H9 (cell line): ENCODE data around the gene APOBR. TPM values are rescaled to one million over a fixed set of nuclear protein-coding genes. Genes with fewer than 3 reads are reported as not detected.

Experiments used
- DNase-seq: peaks from one replicate; pipeline ENCODE4 v3.0.0-alpha.2; 2017
- H2AFZ ChIP-seq: one replicate; pipeline ENCODE4 v1.6.1; 2013; ENCODE audit warnings: mild to moderate bottlenecking, low read length, control low read depth, moderate library complexity
- H2AK5ac ChIP-seq: 2 replicates; pipeline ENCODE4 v1.6.1; 2013; ENCODE audit warnings: low read length, control low read depth, mixed read lengths; ENCODE audit not compliant: insufficient read length
- H2BK120ac ChIP-seq: one replicate; pipeline ENCODE4 v1.6.1; 2013; ENCODE audit warnings: low read depth, mild to moderate bottlenecking, low read length, control low read depth, inconsistent platforms; ENCODE audit not compliant: poor library complexity, severe bottlenecking
- H2BK12ac ChIP-seq: 2 replicates; pipeline ENCODE4 v1.6.1; 2013; ENCODE audit warnings: low read length, control low read depth, mixed read lengths, low read depth; ENCODE audit not compliant: insufficient read length
- H2BK15ac ChIP-seq: 2 replicates; pipeline ENCODE4 v1.6.1; 2013; ENCODE audit warnings: low read depth, low read length, control low read depth
- H2BK20ac ChIP-seq: one replicate; pipeline ENCODE4 v1.6.1; 2013; ENCODE audit warnings: low read depth, mild to moderate bottlenecking, low read length, control low read depth, inconsistent platforms; ENCODE audit not compliant: poor library complexity, severe bottlenecking
- H2BK5ac ChIP-seq: 2 replicates; pipeline ENCODE4 v1.6.1; 2013; ENCODE audit warnings: low read length, control low read depth, mixed read lengths; ENCODE audit not compliant: insufficient read length
- H3K14ac ChIP-seq: 2 replicates; pipeline ENCODE4 v1.6.1; 2013; ENCODE audit warnings: low read length, control low read depth; ENCODE audit not compliant: insufficient read depth
- H3K18ac ChIP-seq: 2 replicates; pipeline ENCODE4 v1.6.1; 2013; ENCODE audit warnings: low read depth, mild to moderate bottlenecking, mixed read lengths, low read length, control low read depth; ENCODE audit not compliant: insufficient read length
- H3K23ac ChIP-seq: 2 replicates; pipeline ENCODE4 v1.6.1; 2013; ENCODE audit warnings: low read length, control low read depth, mixed read lengths, low read depth; ENCODE audit not compliant: insufficient read length
- H3K23me2 ChIP-seq: 2 replicates; pipeline ENCODE4 v1.6.1; 2013; ENCODE audit warnings: low read depth, mild to moderate bottlenecking, mixed read lengths, low read length, control low read depth; ENCODE audit not compliant: insufficient read length, poor library complexity, severe bottlenecking
- H3K27ac ChIP-seq: 2 replicates; pipeline ENCODE4 v1.5.1; 2013; ENCODE audit warnings: low read length, control low read depth, mixed read lengths, low read depth; ENCODE audit not compliant: insufficient read length
- H3K27me3 ChIP-seq: 2 replicates; pipeline ENCODE4 v1.6.1; 2013; ENCODE audit warnings: low read length, control low read depth, inconsistent platforms; ENCODE audit not compliant: insufficient read depth
- H3K4ac ChIP-seq: 2 replicates; pipeline ENCODE4 v1.6.1; 2013; ENCODE audit warnings: low read depth, mild to moderate bottlenecking, control low read depth, inconsistent platforms, low read length, moderate library complexity
- H3K4me1 ChIP-seq: 2 replicates; pipeline ENCODE4 v1.6.1; 2013; ENCODE audit warnings: low read length, control low read depth, inconsistent platforms; ENCODE audit not compliant: insufficient read depth
- H3K4me2 ChIP-seq: 2 replicates; pipeline ENCODE4 v1.6.1; 2013; ENCODE audit warnings: low read length, control low read depth, mixed read lengths; ENCODE audit not compliant: insufficient read length, insufficient read depth
- H3K56ac ChIP-seq: 2 replicates; pipeline ENCODE4 v1.6.1; 2013; ENCODE audit warnings: low read depth, mild to moderate bottlenecking, mixed read lengths, low read length, control low read depth; ENCODE audit not compliant: insufficient read length
- H3K79me1 ChIP-seq: 2 replicates; pipeline ENCODE4 v1.6.1; 2013; ENCODE audit warnings: low read depth, mild to moderate bottlenecking, moderate library complexity, low read length, control low read depth, inconsistent platforms; ENCODE audit not compliant: insufficient read depth, poor library complexity, severe bottlenecking
- H3K79me2 ChIP-seq: 2 replicates; pipeline ENCODE4 v1.6.1; 2013; ENCODE audit warnings: low read length, control low read depth, inconsistent platforms; ENCODE audit not compliant: insufficient read depth
- H3K9ac ChIP-seq: 2 replicates; pipeline ENCODE4 v1.6.1; 2013; ENCODE audit warnings: low read length, control low read depth, mixed read lengths; ENCODE audit not compliant: insufficient read length; ENCODE audit errors: extremely low read depth
- H3K9me3 ChIP-seq: one replicate; pipeline ENCODE4 v1.6.1; 2013; ENCODE audit warnings: low read depth, low read length, inconsistent platforms; ENCODE audit not compliant: control insufficient read depth
- H3T11ph ChIP-seq: one replicate; pipeline ENCODE4 v1.6.1; 2013; ENCODE audit warnings: mild to moderate bottlenecking, low read length, control low read depth, inconsistent platforms
- H4K20me1 ChIP-seq: one replicate; pipeline ENCODE4 v1.6.1; 2013; ENCODE audit not compliant: control insufficient read depth, insufficient read length, insufficient read depth
- H4K5ac ChIP-seq: 2 replicates; pipeline ENCODE4 v1.6.1; 2013; ENCODE audit warnings: low read depth, mild to moderate bottlenecking, mixed read lengths, low read length, control low read depth; ENCODE audit not compliant: insufficient read length
- H4K8ac ChIP-seq: replicated peaks from 2 replicates; pipeline ENCODE4 v1.6.1; 2013; ENCODE audit warnings: low read length, control low read depth, mixed read lengths, low read depth; ENCODE audit not compliant: insufficient read length
- H4K91ac ChIP-seq: 2 replicates; pipeline ENCODE4 v1.6.1; 2013; ENCODE audit warnings: low read depth, mild to moderate bottlenecking, moderate library complexity, mixed read lengths, low read length, control low read depth; ENCODE audit not compliant: insufficient read length
- H3K27ac Mint-ChIP-seq, 3 experiments: 2 replicates in 2 of 3; 3 replicates in 1 of 3; pipeline ENCODE4 v1.8.0; 2020 to 2021; ENCODE audit warnings: mixed read lengths in 3 of 3, mild to moderate bottlenecking in 1 of 3, moderate library complexity in 1 of 3
- H3K27me3 Mint-ChIP-seq: 2 replicates; pipeline ENCODE4 v1.8.0; 2021; ENCODE audit warnings: low read depth, mild to moderate bottlenecking, moderate library complexity, mixed read lengths
- H3K36me3 Mint-ChIP-seq, 3 experiments: 2 replicates in 2 of 3; 3 replicates in 1 of 3; pipeline ENCODE4 v1.8.0; 2020 to 2021; ENCODE audit warnings: low read depth in 3 of 3, mixed read lengths in 3 of 3; ENCODE audit not compliant: insufficient read depth in 1 of 3
- H3K4me1 Mint-ChIP-seq, 2 experiments: 2 replicates each; pipeline ENCODE4 v1.8.0; 2020; ENCODE audit warnings: mixed read lengths in 2 of 2
- H3K4me3 Mint-ChIP-seq, 2 experiments: 2 replicates in 1 of 2; 3 replicates in 1 of 2; pipeline ENCODE4 v1.8.0; 2020 to 2021; ENCODE audit warnings: mild to moderate bottlenecking in 2 of 2, mixed read lengths in 2 of 2, moderate library complexity in 1 of 2
- H3K9me3 Mint-ChIP-seq, 2 experiments: 2 replicates in 1 of 2; 3 replicates in 1 of 2; pipeline ENCODE4 v1.8.0; 2020; ENCODE audit warnings: mild to moderate bottlenecking in 2 of 2, mixed read lengths in 2 of 2, moderate library complexity in 1 of 2
- CTCF ChIP-seq: fragments of 200-600 bp; sonication (generic); conservative IDR thresholded peaks from 3 replicates; pipeline ENCODE4 v1.8.0; 2021; ENCODE audit warnings: antibody characterized with exemption, mild to moderate bottlenecking
- WGBS: extraction: QIAGEN DNeasy Blood & Tissue Kit; methylation state at CpG from one replicate; pipeline ENCODE4 v1.1.7; 2013; ENCODE audit warnings: missing lambda C conversion rate, low lambda C conversion rate, mixed read lengths; ENCODE audit not compliant: insufficient read length; ENCODE audit errors: extremely low coverage; 5-methylcytosine and 5-hydroxymethylcytosine counted together
- total RNA-seq: library from RNA; stranded (reverse); gene quantifications from 2 replicates; pipeline ENCODE4 v1.2.1, GENCODE V29; 2021

The APOBR gene
- total RNA-seq, 1 experiment from 2014 or later, result not detected

GRCh38 chr16:28527985-28528384, 33.5 kb downstream of the APOBR start:
- no peaks in the 10 kb centered on the region for H4K20me1 ChIP-seq
- peaks cover 0 to 13% of the 10 kb centered on the region in 2 experiments; a peak in 3 of 5 replicates for H3K9me3 Mint-ChIP-seq
- WGBS, result no CpG with 5 or more reads among the region's 5 CpGs

More at GRCh38 chr16:28527985-28528384, 33.5 kb downstream of the APOBR start:
- no peak overlapping the region for H4K91ac ChIP-seq
- no peak overlapping the region for H2AK5ac ChIP-seq
- no peaks in the 10 kb centered on the region for H3K27me3 ChIP-seq
- H3K9me3 ChIP-seq, result no peaks in the 10 kb centered on the region
- no peak overlapping the region for H3K9ac ChIP-seq
- H2BK5ac ChIP-seq, result no peak overlapping the region
- no peak overlapping the region for H2BK120ac ChIP-seq
- no peak overlapping the region for H3K4me3 Mint-ChIP-seq
- no peak for TF ChIP-seq CTCF
- H3K4me1 Mint-ChIP-seq, result peaks cover 6 to 10% of the 10 kb centered on the region in 2 experiments; a peak in 3 of 4 replicates
- H2AFZ ChIP-seq, result no peak overlapping the region
- no peaks in the 10 kb centered on the region for H3K36me3 Mint-ChIP-seq
- H3K79me2 ChIP-seq, result no peaks in the 10 kb centered on the region
- H3K18ac ChIP-seq, result no peak overlapping the region
- H3K27ac ChIP-seq, result no peak overlapping the region
- H3K27me3 Mint-ChIP-seq, result peaks cover 4% of the 10 kb centered on the region
- H3K23me2 ChIP-seq, result no peaks in the 10 kb centered on the region
- DNase-seq, result no peak
- H4K8ac ChIP-seq, result no peak overlapping the region
- H3K23ac ChIP-seq, result no peak overlapping the region
- no peak overlapping the region for H3K4me2 ChIP-seq
- no peak overlapping the region for H2BK20ac ChIP-seq
- no peaks in the 10 kb centered on the region for H3K79me1 ChIP-seq
- H4K5ac ChIP-seq, result no peak overlapping the region
- H3T11ph ChIP-seq, result no peak overlapping the region
- H2BK12ac ChIP-seq, result no peak overlapping the region
- H3K4me1 ChIP-seq, result no peaks in the 10 kb centered on the region
- no peak overlapping the region for H3K27ac Mint-ChIP-seq
- H2BK15ac ChIP-seq, result no peak overlapping the region
- no peak overlapping the region for H3K4ac ChIP-seq
- no peak overlapping the region for H3K56ac ChIP-seq
- H3K14ac ChIP-seq, result no peak overlapping the region
